ENCODE measurements around the gene ASB10. TPM values are rescaled to one million over a fixed set of nuclear protein-coding genes. Genes with fewer than 3 reads are reported as not detected.
A peak's percentile ranks its signal among the peaks of the same experiment; 100 is the strongest.

ASB10 gene
- total RNA-seq, 1 donor from 2014 or later: 0.99 TPM

- DNase-seq (ENCODE audit: low read depth): peak; percentile 20
Observed at GRCh38 chr7:151167197-151167961, 19.7 kb downstream of the ASB10 start, which contains the start of gene GBX1. GBX1 (minus strand) TSS chr7:151167694; CDS start chr7:151167548, 146 bp downstream.

GRCh38 chr7:151166629-151167196, 20.3 kb downstream of the ASB10 start:
- DNase-seq (ENCODE audit: low read depth): no peak

GRCh38 chr7:151161757-151162156, 25.3 kb downstream of the ASB10 start:
- DNase-seq (ENCODE audit: low read depth): no peak

- DNase-seq (ENCODE audit: low read depth): no peak
Observed at GRCh38 chr7:151157645-151158329, 29.3 kb downstream of the ASB10 start.

- no peak for DNase-seq (ENCODE audit: low read depth)
Observed at GRCh38 chr7:151152643-151153513, 34.2 kb downstream of the ASB10 start.

GRCh38 chr7:151150388-151150787, 36.7 kb downstream of the ASB10 start:
- no peak for DNase-seq (ENCODE audit: low read depth)

- no peak for DNase-seq (ENCODE audit: low read depth)
Observed at GRCh38 chr7:151148319-151149259, 38.5 kb downstream of the ASB10 start.

GRCh38 chr7:151146761-151147160, 40.3 kb downstream of the ASB10 start:
- no peak for DNase-seq (ENCODE audit: low read depth)

GRCh38 chr7:151144387-151144786, 42.7 kb downstream of the ASB10 start:
- DNase-seq (ENCODE audit: low read depth): no peak

GRCh38 chr7:151143261-151144015, 43.6 kb downstream of the ASB10 start:
- DNase-seq (ENCODE audit: low read depth): peak; percentile 85

GRCh38 chr7:151142686-151143040, 44.4 kb downstream of the ASB10 start:
- DNase-seq (ENCODE audit: low read depth): no peak

- DNase-seq (ENCODE audit: low read depth): no peak
Observed at GRCh38 chr7:151141855-151142685, 45.0 kb downstream of the ASB10 start.

- DNase-seq (ENCODE audit: low read depth): no peak
Observed at GRCh38 chr7:151141311-151141854, 45.7 kb downstream of the ASB10 start.

GRCh38 chr7:151140826-151141225, 46.2 kb downstream of the ASB10 start:
- DNase-seq (ENCODE audit: low read depth): no peak

GRCh38 chr7:151139791-151140190, 47.3 kb downstream of the ASB10 start:
- no peak for DNase-seq (ENCODE audit: low read depth)

GRCh38 chr7:151139071-151139790, 47.8 kb downstream of the ASB10 start:
- no peak for DNase-seq (ENCODE audit: low read depth)

- no peak for DNase-seq (ENCODE audit: low read depth)
Observed at GRCh38 chr7:151138153-151138851, 48.7 kb downstream of the ASB10 start.
